Uterus (tissue), 2 donors: ENCODE measurements around the gene KIF5B.

Source experiments
- POLR2A ChIP-seq, 2 donors: fragments of 450-650 bp; IDR thresholded peaks; one replicate each; pipeline ENCODE4 v1.6.1; 2016; ENCODE audit warnings: antibody characterized with exemption in 2 of 2, mild to moderate bottlenecking in 1 of 2, moderate library complexity in 1 of 2
- TF ChIP-seq, protein P1 (sequence below), 4 experiments: fragments of 200-600 bp in 2 of 4; fragments of 450-650 bp in 2 of 4; sonication (generic) in 2 of 4; IDR thresholded peaks; one replicate each; pipeline ENCODE4 v1.5.1; 2016 to 2019; ENCODE audit warnings: antibody characterized with exemption in 4 of 4, mild to moderate bottlenecking in 2 of 4, moderate library complexity in 1 of 4

DNA sequence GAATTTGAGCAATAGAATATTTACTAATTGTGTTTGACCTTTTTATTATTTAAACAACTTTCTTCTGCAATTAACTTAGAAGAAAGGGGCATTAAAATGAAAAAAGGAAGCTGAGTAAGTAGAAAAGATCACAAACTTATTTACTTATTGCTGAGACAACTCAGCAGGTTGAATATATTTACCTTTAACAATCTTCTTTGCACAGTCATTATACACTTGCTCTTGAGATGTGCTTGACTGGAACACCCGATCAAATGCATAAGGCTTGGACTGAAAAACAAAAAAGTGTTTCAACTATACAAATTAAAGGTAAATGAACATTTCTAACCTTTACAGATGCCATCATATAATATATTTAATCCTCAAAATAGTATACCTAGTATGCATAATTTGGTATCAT, 7.9 kb downstream of the KIF5B start:
- no peak for TF ChIP-seq POLR2A (IDR thresholded peaks at IDR 0.05)
- TF ChIP-seq, protein P1, sequence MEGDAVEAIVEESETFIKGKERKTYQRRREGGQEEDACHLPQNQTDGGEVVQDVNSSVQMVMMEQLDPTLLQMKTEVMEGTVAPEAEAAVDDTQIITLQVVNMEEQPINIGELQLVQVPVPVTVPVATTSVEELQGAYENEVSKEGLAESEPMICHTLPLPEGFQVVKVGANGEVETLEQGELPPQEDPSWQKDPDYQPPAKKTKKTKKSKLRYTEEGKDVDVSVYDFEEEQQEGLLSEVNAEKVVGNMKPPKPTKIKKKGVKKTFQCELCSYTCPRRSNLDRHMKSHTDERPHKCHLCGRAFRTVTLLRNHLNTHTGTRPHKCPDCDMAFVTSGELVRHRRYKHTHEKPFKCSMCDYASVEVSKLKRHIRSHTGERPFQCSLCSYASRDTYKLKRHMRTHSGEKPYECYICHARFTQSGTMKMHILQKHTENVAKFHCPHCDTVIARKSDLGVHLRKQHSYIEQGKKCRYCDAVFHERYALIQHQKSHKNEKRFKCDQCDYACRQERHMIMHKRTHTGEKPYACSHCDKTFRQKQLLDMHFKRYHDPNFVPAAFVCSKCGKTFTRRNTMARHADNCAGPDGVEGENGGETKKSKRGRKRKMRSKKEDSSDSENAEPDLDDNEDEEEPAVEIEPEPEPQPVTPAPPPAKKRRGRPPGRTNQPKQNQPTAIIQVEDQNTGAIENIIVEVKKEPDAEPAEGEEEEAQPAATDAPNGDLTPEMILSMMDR (IDR thresholded peaks at IDR 0.05), result no peak
